SKM-1 treated with dmso at 0.1 percent for 144 hours (cell line): ENCODE data around the gene GPR157.
"Not testable (repeated sequence)": the region's sequence is repeated elsewhere in the genome, so short reads cannot be mapped to it uniquely, and the experiment has no call there.

Experiments used
- DNase-seq: peaks from one replicate; lab custom pipeline; 2025; ENCODE audit not compliant: unreplicated experiment; lab: John Stamatoyannopoulos, UW

GPR157 gene

DNA sequence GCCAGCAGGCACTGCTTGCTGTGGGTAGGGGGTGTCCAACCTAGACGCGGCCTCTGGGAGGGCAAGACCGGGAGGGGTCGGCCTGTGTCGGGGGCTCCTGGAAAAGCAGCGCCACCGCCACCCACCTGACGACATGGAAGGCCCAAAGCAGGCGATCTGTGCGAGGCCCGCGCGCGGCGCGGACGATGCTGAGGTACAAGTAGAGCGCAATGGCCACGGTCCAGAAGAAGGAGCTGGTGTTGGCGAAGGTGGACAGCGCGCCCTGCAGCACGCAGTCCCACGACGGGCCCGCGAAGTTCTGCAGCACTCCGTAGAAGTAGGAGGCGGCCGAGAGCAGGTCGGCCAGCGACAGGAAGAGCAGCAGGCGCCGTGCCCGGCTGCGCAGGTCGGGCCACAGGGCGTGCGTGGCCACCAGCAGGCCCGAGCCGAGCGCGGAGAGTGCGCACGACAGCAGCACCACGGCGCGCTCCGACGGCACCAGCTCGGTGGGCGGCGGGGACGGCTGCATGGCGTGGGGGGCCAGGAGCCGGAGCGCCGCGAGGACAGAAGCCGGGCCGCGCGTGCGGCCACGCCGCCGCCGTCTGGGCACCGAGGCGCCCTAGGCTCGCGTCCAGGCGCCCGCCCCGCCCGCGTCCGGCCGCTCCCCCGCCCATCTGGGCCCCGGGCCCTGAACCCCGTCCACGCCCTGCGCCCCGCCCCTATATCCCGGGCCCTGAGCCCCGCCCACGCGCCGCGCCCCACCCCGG is at the start of gene GPR157:
TSS of gene GPR157 (minus strand) at position 583 of the 746 bp plus-strand sequence. CDS start at position 508, 75 bp downstream.
- peak; percentile 12 for DNase-seq

DNA sequence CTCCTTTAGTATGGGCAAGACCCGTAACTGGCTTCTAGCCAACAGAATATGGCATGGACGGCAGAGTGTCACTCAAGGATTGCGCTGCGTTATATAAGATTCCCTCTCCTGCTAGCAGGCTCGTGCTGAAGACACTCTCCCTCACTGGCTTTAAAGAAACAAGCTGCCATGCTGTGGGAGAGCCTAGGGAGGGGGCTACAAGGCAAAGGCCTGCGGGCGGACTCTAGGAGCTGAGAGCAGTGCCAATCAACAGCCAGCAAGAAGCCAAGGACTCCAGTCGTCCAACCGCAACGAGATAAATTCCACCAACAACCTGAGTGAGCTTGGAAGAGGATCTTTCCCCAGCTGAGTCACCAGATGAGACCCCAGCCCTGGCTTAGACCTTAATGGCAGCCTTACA is 45.9 kb upstream of the GPR157 start:
- DNase-seq: no peak

GRCh38 chr1:9174243-9174642 is 45.3 kb upstream of the GPR157 start:
- no peak for DNase-seq

DNA sequence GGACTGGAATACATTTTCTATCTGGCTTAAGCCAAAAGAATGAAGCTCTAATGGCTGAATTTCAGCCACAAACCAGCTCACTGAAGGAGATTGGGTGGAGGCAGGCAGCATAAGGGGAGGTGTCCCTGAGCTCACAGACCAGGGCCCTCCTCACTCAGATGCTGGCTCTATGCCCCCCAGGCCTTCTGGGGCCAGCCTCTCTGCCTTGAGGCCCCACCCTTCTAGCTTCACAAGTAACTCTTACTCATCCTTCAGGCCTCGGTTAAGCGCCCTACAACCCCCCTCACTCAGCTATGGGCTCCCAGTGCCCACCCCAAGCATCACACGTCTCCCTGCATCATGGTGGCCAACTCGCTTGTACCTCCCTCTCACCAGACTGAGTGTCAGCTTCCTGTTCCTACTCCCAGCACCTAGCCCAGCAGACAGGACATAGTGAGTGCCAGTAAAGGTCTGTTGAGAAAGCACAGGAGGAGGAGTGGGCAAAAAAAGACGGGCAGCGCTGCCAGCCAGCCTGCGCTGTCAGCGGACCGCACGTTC is 40.8 kb upstream of the GPR157 start:
- DNase-seq: no peak

- no peak for DNase-seq
These were observed 38.7 kb upstream of the GPR157 start for GRCh38 chr1:9167638-9168037.

DNA sequence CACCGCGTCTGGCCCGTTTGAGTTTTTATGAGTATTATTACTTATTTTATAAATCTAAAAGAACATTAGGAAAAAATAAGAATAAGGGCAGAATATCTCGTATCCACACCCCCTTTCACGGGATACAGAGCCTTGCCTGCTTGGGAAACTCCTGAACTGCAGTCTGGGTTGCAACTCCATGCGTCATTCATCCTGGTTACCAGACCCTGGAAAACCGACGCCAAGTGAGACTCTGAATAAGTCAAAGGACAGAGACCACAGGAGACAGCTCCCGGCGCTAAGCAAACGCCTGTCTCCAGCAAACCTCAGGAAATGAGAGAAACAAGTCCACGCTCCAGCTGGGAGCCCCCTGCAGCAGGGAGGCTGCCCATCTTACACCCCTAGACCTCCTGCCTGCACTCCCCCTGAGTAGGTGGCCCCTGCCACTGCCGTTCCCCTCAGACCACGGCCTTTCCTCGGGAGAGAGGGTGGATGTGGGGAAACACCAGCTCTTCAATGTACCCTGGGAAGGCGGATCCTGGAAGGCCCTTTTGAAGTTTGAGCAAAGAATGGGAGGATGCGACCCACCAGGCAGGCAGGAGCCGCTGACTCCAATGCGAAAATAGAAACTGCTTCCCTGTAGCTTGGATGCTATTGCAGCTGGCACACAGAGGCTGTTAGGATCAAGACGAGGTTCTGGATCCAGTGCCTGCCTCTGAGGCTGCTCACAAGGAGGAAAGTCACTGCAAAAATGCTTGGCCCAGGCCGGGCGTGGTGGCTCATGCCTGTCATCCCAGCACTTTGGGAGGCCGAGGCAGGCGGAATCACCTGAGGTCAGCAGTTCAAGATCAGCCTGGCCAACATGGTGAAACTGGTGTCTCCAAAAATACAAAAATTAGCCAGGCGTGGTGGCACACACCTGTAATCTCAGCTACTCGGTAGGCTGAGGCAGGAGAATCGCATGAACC is 37.7 kb upstream of the GPR157 start:
- DNase-seq: no peak

- DNase-seq: no peak
These were observed 36.5 kb upstream of the GPR157 start for GRCh38 chr1:9165396-9165795.

- DNase-seq: no peak
These were observed 36.0 kb upstream of the GPR157 start for GRCh38 chr1:9164919-9165318.

- DNase-seq: no peak
These were observed 35.6 kb upstream of the GPR157 start for GRCh38 chr1:9164532-9164900.

- DNase-seq: no peak
These were observed 33.1 kb upstream of the GPR157 start for GRCh38 chr1:9161963-9162362.

DNA sequence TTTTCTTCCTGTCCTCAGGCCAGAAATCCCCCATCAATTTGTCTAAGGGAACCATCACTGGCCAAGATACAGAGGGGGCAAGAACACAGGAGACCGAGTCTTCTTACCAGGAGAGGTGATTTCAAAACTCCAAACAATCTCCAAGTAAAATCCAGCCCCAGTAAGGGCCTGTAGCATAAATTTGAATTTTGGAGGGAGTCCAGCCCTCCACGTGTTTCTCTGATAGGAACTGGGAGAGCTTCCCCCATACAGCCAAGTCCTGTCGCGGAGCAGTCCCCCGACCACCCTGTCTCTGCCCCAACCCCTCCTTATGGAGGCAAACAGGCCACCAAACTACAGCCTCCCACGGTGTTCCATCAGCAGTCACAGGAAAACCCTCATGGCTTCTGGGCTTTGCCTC is 32.4 kb upstream of the GPR157 start:
- DNase-seq: no peak

DNA sequence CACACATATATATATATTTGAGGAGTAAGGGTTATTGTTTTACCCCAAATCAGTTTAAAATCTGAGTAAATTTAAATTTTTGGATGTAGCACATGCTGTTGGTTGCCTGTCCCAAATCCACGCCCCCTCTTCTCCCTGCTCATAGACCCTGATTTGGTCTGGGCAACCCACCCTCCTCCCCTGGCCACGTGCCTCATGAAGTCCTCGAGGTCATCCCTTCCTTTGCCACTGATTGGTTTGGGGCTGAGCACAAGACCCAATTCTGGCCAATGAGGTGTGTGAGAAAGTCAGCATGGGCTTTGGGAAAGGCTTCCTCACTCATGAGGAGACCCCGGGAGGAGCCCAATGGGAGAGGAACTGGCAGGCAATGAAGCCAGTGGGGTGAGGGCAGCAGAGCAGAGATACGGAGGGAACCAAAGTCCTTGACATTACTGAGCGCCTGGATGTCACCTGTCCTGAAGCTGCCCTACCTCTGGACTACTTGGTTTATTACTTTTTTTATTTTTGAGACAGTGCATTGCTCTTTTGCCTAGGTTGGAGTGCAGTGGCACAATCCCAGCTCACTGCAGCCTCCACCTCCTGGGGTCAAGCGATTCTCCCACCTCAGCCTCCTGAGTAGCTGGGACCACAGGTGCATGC is 31.3 kb upstream of the GPR157 start:
- DNase-seq: no peak

- no peak for DNase-seq
These were observed 27.0 kb upstream of the GPR157 start for GRCh38 chr1:9155879-9156278.

GRCh38 chr1:9155405-9155804 is 26.5 kb upstream of the GPR157 start:
- DNase-seq: not testable (repeated sequence)

GRCh38 chr1:9153152-9153551 is 24.2 kb upstream of the GPR157 start:
- DNase-seq: no peak

GRCh38 chr1:9152535-9152934 is 23.6 kb upstream of the GPR157 start:
- no peak for DNase-seq

DNA sequence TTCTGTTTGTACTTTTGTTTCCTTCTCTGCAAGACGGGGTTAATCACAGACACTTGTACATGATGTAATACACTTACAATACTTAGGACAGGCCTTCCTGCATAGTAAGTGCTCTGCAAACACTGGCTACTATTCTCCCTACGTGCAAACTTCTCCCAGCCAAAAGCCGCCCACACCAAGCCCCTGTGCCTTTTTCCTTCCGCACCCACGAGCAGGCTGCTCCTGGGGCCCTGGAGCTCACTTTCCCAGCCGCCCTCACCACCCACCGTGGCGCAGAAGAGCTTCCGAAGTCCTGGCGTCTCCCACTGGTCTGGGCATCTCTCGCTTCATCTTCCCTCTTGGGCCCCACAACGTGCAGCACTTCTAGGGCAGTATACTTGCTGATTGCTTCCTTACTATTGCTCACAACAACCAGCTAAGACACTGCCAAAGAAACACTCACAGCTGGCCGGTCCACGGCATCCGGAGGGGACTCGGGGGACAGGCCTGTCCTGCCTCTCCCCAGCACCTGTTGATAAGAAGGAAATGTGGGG is 22.5 kb upstream of the GPR157 start:
- no peak for DNase-seq

DNA sequence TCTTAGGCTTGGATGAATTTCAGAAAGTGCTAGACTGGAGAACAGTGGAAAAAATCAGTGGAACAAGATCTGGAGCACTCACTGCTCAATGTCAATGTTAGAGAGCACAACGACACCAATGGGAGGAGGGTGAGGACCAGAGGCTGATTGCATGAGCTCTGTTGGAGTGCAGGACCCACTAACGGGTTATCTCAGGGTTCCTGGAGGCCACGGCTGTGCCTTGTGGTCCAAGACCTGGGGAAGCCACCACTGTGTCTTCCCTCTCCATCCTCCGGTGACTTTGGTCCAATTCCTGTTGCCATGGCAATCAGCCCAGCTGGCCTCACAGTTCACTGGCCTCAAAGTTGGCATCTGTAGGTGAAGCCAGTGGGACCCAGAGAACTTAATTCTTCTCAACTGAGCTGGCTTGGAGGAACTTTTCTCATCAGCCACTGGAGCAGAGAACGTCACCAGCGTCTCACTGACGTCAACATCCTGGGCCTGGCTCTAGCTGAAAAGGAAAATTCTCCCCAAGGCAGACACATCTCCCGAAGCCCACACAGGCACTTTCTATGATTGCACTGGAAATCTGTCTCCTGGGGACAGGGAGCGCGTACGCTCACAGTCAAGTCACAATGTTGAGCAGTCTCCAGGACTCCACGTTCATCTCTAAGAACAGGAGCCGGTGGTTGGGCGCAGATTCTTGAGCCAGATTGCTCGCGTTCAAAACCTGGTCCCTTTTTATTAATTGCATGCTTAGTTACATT is 21.9 kb upstream of the GPR157 start:
- DNase-seq: no peak

DNA sequence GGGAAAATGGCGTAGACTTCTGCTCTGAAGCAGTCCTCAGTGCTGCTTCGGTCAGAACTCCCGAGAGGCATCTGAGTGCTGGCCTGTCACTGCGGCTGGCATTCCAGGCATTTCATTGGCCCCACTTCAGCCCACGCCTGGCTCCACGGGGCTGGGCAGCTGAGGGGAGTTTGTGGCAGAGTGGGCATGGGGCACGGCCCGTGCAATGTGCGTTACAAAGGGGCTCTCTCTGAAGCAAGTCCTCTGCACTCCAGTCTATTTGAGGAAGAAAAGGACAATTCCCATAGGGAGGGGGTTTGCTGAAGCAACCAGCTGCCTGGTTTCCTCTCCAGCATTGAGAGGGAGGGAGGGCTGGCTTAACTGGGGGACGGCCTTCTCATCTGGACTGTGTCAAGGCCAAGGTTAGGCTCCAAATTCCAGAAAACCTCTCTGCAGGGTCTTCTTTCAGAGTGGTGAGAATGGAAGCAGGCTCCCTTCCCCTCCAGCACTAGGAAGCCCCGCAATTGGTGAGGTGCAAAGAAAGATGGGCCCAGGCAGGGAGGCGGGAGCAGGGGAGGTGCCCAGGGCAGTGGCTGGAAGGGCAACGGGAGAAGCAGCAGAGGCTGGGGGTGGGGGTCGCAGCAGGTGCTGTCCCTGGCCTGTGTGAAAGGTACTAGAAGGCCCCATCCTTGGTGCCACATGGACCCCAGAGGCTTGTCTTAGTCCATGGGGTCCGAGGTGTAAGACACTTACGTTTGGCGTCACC is 21.1 kb upstream of the GPR157 start:
- DNase-seq: no peak

- DNase-seq: no peak
These were observed 20.2 kb upstream of the GPR157 start for GRCh38 chr1:9149151-9149550.
